ENCODE results near the gene SZRD1. TPM values are rescaled to one million over a fixed set of nuclear protein-coding genes. Genes with fewer than 3 reads are reported as not detected.

The SZRD1 gene
- total RNA-seq, 1 experiment from 2014 or later: 114 TPM

- H2AFZ ChIP-seq: no peak overlapping the region
- POLR2A ChIA-PET (ENCODE audit: unreplicated experiment): no interaction called here
- H3K79me2 ChIP-seq (ENCODE audit: low read depth): peaks cover 97% of the 10 kb centered on the region
- CTCF ChIA-PET: no interaction called here
- BruUV-seq (replicated peaks): no TSS peak
- H3K36me3 ChIP-seq (ENCODE audit: low read depth): no peaks in the 10 kb centered on the region
- intact Hi-C loops (cut with micrococcal nuclease; ENCODE audit: unreplicated experiment): no loop called here
- no peaks in the 10 kb centered on the region for H3K27me3 ChIP-seq (ENCODE audit: insufficient read depth, low read depth)
- no peak overlapping the region for H3K4me2 ChIP-seq
- H3K4me1 ChIP-seq (replicated peaks; ENCODE audit: insufficient read depth): no peaks in the 10 kb centered on the region
- H4K20me1 ChIP-seq (ENCODE audit: insufficient read depth): peaks cover 60% of the 10 kb centered on the region
- H3K9me2 ChIP-seq (ENCODE audit: insufficient read depth): no peaks in the 10 kb centered on the region
- no peak for TF ChIP-seq CTCF (conservative IDR thresholded peaks at IDR 0.05)
- no peak for TF ChIP-seq EZH2 (IDR thresholded peaks at IDR 0.05; ENCODE audit: low read depth)
- H3K9me3 ChIP-seq (ENCODE audit: insufficient read depth, low read depth): no peaks in the 10 kb centered on the region
- no peak overlapping the region for H3K27ac ChIP-seq
- no peak overlapping the region for H3K4me3 ChIP-seq
- no peaks in the 10 kb centered on the region for H3F3A ChIP-seq (ENCODE audit: insufficient read depth, low read depth)
- no peak for DNase-seq
Observed at GRCh38 chr1:16376971-16377370, 9.9 kb downstream of the SZRD1 start.

GRCh38 chr1:16378443-16378842, 11.4 kb downstream of the SZRD1 start:
- no peaks in the 10 kb centered on the region for H3K4me1 ChIP-seq (replicated peaks; ENCODE audit: insufficient read depth)
- H3K4me3 ChIP-seq: no peak overlapping the region
- no peak for TF ChIP-seq EZH2 (IDR thresholded peaks at IDR 0.05; ENCODE audit: low read depth)
- TF ChIP-seq CTCF (conservative IDR thresholded peaks at IDR 0.05): no peak
- BruUV-seq (replicated peaks): no TSS peak
- peaks cover 52% of the 10 kb centered on the region for H4K20me1 ChIP-seq (ENCODE audit: insufficient read depth)
- no peaks in the 10 kb centered on the region for H3F3A ChIP-seq (ENCODE audit: insufficient read depth, low read depth)
- intact Hi-C loops (cut with micrococcal nuclease; ENCODE audit: unreplicated experiment): no loop called here
- no peak overlapping the region for H3K4me2 ChIP-seq
- H3K9me3 ChIP-seq (ENCODE audit: insufficient read depth, low read depth): no peaks in the 10 kb centered on the region
- no peak for DNase-seq
- peaks cover 93% of the 10 kb centered on the region for H3K79me2 ChIP-seq (ENCODE audit: low read depth)
- no peak overlapping the region for H2AFZ ChIP-seq
- no peak overlapping the region for H3K27ac ChIP-seq
- H3K9me2 ChIP-seq (ENCODE audit: insufficient read depth): no peaks in the 10 kb centered on the region
- CTCF ChIA-PET: interaction anchor here (0.6 kb wide), 1 partner anchor 9 kb away, joined by 4 read pairs; no protein-coding TSS in a partner anchor
- no peaks in the 10 kb centered on the region for H3K27me3 ChIP-seq (ENCODE audit: insufficient read depth, low read depth)
- H3K36me3 ChIP-seq (ENCODE audit: low read depth): no peaks in the 10 kb centered on the region
- POLR2A ChIA-PET (ENCODE audit: unreplicated experiment): no interaction called here

- TF ChIP-seq CTCF (conservative IDR thresholded peaks at IDR 0.05): no peak
- no peak for TF ChIP-seq EZH2 (IDR thresholded peaks at IDR 0.05; ENCODE audit: low read depth)
- CTCF ChIA-PET: no interaction called here
- DNase-seq: no peak
- H2AFZ ChIP-seq: no peak overlapping the region
- intact Hi-C loops (cut with micrococcal nuclease; ENCODE audit: unreplicated experiment): no loop called here
- H3F3A ChIP-seq (ENCODE audit: insufficient read depth, low read depth): no peaks in the 10 kb centered on the region
- POLR2A ChIA-PET (ENCODE audit: unreplicated experiment): interaction anchor here (0.6 kb wide), 1 partner anchor 841 kb away, joined by 4 read pairs; no protein-coding TSS in a partner anchor
- no peaks in the 10 kb centered on the region for H3K4me1 ChIP-seq (replicated peaks; ENCODE audit: insufficient read depth)
- no peaks in the 10 kb centered on the region for H3K9me3 ChIP-seq (ENCODE audit: insufficient read depth, low read depth)
- BruUV-seq (replicated peaks): no TSS peak
- no peaks in the 10 kb centered on the region for H3K9me2 ChIP-seq (ENCODE audit: insufficient read depth)
- H3K27me3 ChIP-seq (ENCODE audit: insufficient read depth, low read depth): no peaks in the 10 kb centered on the region
- H3K79me2 ChIP-seq (ENCODE audit: low read depth): peaks cover 92% of the 10 kb centered on the region
- no peaks in the 10 kb centered on the region for H3K36me3 ChIP-seq (ENCODE audit: low read depth)
- H3K4me3 ChIP-seq: no peak overlapping the region
- H3K27ac ChIP-seq: no peak overlapping the region
- H3K4me2 ChIP-seq: no peak overlapping the region
- peaks cover 49% of the 10 kb centered on the region for H4K20me1 ChIP-seq (ENCODE audit: insufficient read depth)
Observed at GRCh38 chr1:16380868-16381267, 13.8 kb downstream of the SZRD1 start.
